Calu3 (cell line): ENCODE results near the gene LRRC10. TPM values are rescaled to one million over a fixed set of nuclear protein-coding genes. Genes with fewer than 3 reads are reported as not detected.

ENCODE experiments used
- BruUV-seq: library from RNA; stranded (reverse); fragments of 400-500 nt; replicated peaks from 2 replicates; lab custom pipeline; 2021; lab: Mats Ljungman, UMichigan
- CTCF ChIA-PET: fragments of 300-600 bp; sonication (Branson Sonifier 250); formaldehyde crosslinking; loops from one replicate; lab custom pipeline; 2022; ENCODE audit warnings: antibody characterized with exemption; lab: Charles Lee
- DNase-seq: peaks from one replicate; pipeline ENCODE4 v3.0.0; 2022
- H3K27ac Mint-ChIP-seq: one replicate; pipeline ENCODE4 v1.8.0; 2022; ENCODE audit warnings: mixed read lengths; ENCODE audit not compliant: unreplicated experiment
- H3K27me3 Mint-ChIP-seq: one replicate; pipeline ENCODE4 v1.8.0; 2022; ENCODE audit warnings: mixed read lengths; ENCODE audit not compliant: unreplicated experiment
- H3K36me3 Mint-ChIP-seq: one replicate; pipeline ENCODE4 v1.8.0; 2022; ENCODE audit warnings: mild to moderate bottlenecking, moderate library complexity, mixed read lengths; ENCODE audit not compliant: insufficient read depth, unreplicated experiment
- H3K4me1 Mint-ChIP-seq: one replicate; pipeline ENCODE4 v1.8.0; 2022; ENCODE audit warnings: mild to moderate bottlenecking, low read depth, mixed read lengths; ENCODE audit not compliant: unreplicated experiment
- H3K4me3 Mint-ChIP-seq: one replicate; pipeline ENCODE4 v1.8.0; 2022; ENCODE audit warnings: mild to moderate bottlenecking, low read depth, moderate library complexity, mixed read lengths; ENCODE audit not compliant: unreplicated experiment
- H3K9me3 Mint-ChIP-seq: one replicate; pipeline ENCODE4 v1.8.0; 2022; ENCODE audit warnings: low read depth, mixed read lengths; ENCODE audit not compliant: unreplicated experiment
- intact Hi-C: fragments of 100-400 bp; cut with micrococcal nuclease; formaldehyde crosslinking; loops from one replicate; pipeline ENCODE4 v1.10.0; 2022; ENCODE audit not compliant: unreplicated experiment
- total RNA-seq: library from RNA; stranded (reverse); gene quantifications from 2 replicates; pipeline ENCODE4 v1.2.3, GENCODE V29; 2022
- TF ChIP-seq, protein P1 (sequence below): fragments of 200-600 bp; IDR thresholded peaks from one replicate; pipeline ENCODE4 v1.8.0; 2022; ENCODE audit warnings: antibody characterized with exemption; ENCODE audit not compliant: unreplicated experiment

The LRRC10 gene
- total RNA-seq, 1 experiment from 2014 or later: not detected

GRCh38 chr12:69620077-69620476 is 9.4 kb upstream of the LRRC10 start:
- no TSS peak for BruUV-seq

GRCh38 chr12:69619050-69619449 is 8.3 kb upstream of the LRRC10 start:
- no peak for DNase-seq
- CTCF ChIA-PET: interaction anchor here (1.2 kb wide), 1 partner anchor 9 kb away, joined by 3 read pairs; the partner anchor contains the start of gene LRRC10
- BruUV-seq: no TSS peak
- intact Hi-C loops: no loop called here
- TF ChIP-seq, protein P1, sequence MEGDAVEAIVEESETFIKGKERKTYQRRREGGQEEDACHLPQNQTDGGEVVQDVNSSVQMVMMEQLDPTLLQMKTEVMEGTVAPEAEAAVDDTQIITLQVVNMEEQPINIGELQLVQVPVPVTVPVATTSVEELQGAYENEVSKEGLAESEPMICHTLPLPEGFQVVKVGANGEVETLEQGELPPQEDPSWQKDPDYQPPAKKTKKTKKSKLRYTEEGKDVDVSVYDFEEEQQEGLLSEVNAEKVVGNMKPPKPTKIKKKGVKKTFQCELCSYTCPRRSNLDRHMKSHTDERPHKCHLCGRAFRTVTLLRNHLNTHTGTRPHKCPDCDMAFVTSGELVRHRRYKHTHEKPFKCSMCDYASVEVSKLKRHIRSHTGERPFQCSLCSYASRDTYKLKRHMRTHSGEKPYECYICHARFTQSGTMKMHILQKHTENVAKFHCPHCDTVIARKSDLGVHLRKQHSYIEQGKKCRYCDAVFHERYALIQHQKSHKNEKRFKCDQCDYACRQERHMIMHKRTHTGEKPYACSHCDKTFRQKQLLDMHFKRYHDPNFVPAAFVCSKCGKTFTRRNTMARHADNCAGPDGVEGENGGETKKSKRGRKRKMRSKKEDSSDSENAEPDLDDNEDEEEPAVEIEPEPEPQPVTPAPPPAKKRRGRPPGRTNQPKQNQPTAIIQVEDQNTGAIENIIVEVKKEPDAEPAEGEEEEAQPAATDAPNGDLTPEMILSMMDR: no peak
- Mint-ChIP-seq H3K27me3 (peaks cover 86% of the 10 kb centered on the region), H3K4me1 (no peaks in the 10 kb centered on the region), H3K9me3 (no peaks in the 10 kb centered on the region), H3K27ac (no peak overlapping the region), H3K36me3 (no peaks in the 10 kb centered on the region), H3K4me3 (no peak overlapping the region)

More at GRCh38 chr12:69620077-69620476, 9.4 kb upstream of the LRRC10 start:
- CTCF ChIA-PET: interaction anchor here (1.2 kb wide), 1 partner anchor 10 kb away, joined by 3 read pairs; the partner anchor contains the start of gene LRRC10
- Mint-ChIP-seq H3K4me3 (no peak overlapping the region), H3K27ac (no peak overlapping the region), H3K36me3 (no peaks in the 10 kb centered on the region), H3K27me3 (peaks cover 93% of the 10 kb centered on the region), H3K9me3 (no peaks in the 10 kb centered on the region), H3K4me1 (no peaks in the 10 kb centered on the region)
- TF ChIP-seq, protein P1: no peak
- no peak for DNase-seq
- intact Hi-C loops: no loop called here

DNA sequence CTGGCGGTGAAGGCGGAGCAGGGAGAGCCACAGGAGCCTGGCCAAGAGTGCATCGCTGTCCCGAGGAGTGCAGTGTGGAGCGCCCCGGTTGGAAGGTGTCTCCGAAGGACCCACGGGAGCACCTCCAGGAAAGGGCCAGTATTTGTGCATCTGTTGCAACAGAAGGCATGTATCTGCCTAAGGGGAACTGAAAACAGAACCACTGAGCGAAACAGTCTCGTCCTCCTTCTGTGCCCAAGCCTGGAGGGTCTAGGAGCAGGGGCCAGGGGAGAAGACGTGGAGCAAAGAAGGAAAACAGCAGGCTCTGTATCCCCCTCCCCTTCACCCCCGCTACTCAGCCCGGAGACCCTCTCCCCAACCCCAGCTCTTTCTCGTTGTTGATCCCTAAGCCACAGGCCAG is 5.3 kb upstream of the LRRC10 start:
- CTCF ChIA-PET: no interaction called here
- Mint-ChIP-seq H3K9me3 (no peaks in the 10 kb centered on the region), H3K4me1 (no peaks in the 10 kb centered on the region), H3K27me3 (peaks cover 65% of the 10 kb centered on the region), H3K27ac (no peak overlapping the region), H3K4me3 (no peak overlapping the region), H3K36me3 (no peaks in the 10 kb centered on the region)
- DNase-seq: no peak
- TF ChIP-seq, protein P1: no peak
- no TSS peak for BruUV-seq
- intact Hi-C loops: no loop called here

DNA sequence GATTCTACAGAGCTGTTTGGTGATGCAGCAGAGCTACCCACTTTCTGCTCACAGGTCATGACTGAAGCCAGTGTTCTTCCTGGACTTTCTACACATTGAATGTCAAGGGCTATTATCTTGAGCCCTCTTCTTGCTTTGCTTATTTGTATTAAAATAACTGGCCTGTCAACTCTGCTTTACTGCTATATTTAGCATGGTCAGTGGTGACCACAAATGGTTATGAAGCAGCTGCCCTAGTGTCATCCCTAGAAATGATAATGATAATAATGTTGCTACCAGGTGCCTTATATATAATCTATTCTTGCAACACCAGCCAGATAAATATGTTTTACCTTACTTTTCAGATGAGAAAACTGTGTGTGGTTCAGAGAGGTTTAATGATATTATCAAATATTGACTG is 2.6 kb upstream of the LRRC10 start:
- CTCF ChIA-PET: interaction anchor here (0.8 kb wide), 1 partner anchor 58 kb away, joined by 7 read pairs; no protein-coding TSS in a partner anchor
- Mint-ChIP-seq H3K36me3 (no peaks in the 10 kb centered on the region), H3K4me3 (no peak overlapping the region), H3K9me3 (no peaks in the 10 kb centered on the region), H3K27ac (no peak overlapping the region), H3K27me3 (peaks cover 58% of the 10 kb centered on the region), H3K4me1 (no peaks in the 10 kb centered on the region)
- no TSS peak for BruUV-seq
- intact Hi-C loops: no loop called here
- DNase-seq: no peak
- TF ChIP-seq, protein P1: no peak
